Stimulated activated CD8-positive, alpha-beta memory T cell treated with anti-CD3 and anti-CD28 coated beads, Interleukin-7, amount 100 ng/mL, for 24 hours (primary cell): ENCODE data around the gene DENND2D.

Experiments
- DNase-seq: peaks from one replicate; pipeline ENCODE4 v3.0.0-alpha.2; 2020; ENCODE audit warnings: low read depth

DENND2D gene

GRCh38 chr1:111175349-111175748, 25.1 kb downstream of the DENND2D start:
- DNase-seq: no peak

DNA sequence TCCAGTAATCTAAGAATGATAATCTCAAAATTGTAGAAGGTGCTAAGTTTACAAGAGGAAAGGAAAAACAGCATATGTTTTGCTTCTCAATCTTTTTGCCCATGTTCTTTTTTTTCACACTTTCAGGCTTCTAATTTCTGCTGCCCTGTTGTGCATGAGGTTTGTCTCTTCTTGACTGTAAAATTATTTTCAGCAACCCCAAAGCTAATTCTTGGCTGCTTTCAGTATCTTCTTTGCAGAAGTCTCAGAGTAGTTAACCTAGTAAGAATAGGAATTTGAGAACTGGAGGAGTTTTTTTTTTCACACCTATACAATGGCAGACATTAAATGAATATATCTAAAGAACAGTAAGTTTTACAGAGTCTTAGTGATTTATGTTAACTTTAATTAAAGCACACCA, 26.4 kb downstream of the DENND2D start:
- DNase-seq: no peak

GRCh38 chr1:111172463-111172862, 28.0 kb downstream of the DENND2D start:
- no peak for DNase-seq

DNA sequence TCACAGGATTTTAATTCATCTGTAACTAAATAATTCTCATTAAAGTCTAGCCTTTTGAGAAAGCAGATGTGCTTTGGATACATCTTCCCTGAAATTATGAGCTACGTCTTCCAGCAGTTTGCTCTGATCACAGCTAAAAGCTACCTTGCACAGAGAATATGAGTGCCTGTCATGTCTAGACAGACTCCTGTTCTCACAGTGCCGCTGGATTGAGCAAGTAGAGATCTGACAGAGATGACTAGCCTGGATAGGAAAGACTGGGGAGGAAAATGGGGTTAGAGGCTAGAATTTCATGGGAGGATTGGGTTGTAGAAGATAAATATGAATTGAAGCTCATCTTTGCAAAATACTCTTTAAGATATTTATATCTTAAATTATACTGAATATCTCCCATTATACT, 36.3 kb downstream of the DENND2D start:
- no peak for DNase-seq

DNA sequence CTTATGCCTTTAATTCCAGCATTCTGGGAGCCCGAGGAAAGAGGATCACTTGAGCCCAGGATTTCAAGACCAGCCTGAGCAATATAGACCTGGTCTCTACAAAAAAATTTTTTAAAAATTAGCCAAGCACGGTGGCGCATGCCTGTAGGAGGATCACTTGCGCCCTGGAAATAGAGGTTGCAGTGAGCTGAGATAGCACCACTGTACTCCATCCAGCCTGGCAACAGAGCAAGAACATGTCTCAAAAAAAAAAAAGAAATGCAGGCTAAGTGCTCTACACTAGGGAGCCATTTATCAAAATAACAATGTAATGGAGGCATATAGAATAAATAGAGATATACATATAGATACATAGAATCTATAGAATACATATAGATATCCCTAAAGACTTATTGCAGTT, 37.1 kb downstream of the DENND2D start:
- DNase-seq: no peak

- DNase-seq: no peak
These were observed 38.0 kb downstream of the DENND2D start for GRCh38 chr1:111162488-111162880.

DNA sequence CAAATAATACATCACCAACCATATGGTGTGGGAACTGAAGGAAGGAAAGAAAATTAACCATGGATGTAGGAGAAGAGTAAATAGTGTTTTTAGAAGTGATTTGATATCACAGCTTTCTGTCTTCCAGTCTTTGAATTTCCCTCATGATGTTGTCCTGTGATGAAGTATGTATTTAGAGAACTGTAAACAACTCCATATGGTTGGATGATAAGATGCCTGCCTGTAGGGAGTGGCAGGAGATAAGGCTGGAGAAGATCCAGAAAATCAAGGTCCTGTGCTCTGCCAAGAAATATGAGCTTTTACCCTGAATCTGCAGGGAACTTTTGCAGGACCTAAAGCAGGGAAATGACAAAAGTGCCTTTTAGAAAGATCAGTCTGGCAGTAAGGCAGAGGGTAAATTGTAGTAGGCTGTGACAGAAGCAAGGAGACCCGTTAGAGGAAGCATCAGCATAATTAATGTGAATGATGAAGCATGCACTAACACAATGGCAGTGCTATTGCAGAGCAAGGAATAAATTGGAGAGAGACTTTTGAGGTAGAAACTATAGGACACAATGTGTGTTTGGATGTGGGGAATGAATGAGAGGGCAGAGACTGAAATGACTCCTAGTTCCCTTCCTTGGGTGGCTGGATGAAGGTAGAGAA, 38.5 kb downstream of the DENND2D start:
- no peak for DNase-seq

GRCh38 chr1:111157431-111157830, 43.0 kb downstream of the DENND2D start:
- DNase-seq: no peak

GRCh38 chr1:111154021-111154999, 46.1 kb downstream of the DENND2D start:
- no peak for DNase-seq

GRCh38 chr1:111151838-111152237, 48.6 kb downstream of the DENND2D start:
- DNase-seq: no peak

DNA sequence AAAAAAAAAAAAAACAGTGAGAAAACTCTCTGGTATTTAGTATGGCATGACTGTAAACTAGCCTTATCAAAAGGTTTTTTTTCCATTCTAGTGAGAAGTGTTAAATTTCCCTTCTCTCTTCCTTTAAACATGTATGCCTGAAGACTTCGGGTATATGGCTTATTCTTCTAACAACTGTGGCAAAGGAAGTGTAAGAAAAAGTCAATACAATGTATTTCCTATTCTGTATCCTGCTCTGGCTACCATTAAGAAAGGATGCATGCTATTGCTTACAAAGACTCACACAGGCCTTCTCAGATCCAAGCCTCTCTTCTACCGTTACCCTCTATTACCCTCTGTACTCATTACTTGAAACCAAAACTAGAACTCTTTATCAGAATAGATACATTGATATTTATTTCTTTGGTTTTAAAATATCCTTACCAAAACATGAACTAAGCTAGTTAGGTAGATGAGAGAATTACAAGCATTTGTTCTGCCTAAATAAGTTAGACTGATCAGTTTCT, 52.0 kb downstream of the DENND2D start:
- no peak for DNase-seq

GRCh38 chr1:111147948-111148347, 52.5 kb downstream of the DENND2D start:
- no peak for DNase-seq

- DNase-seq: no peak
These were observed 54.3 kb downstream of the DENND2D start for GRCh38 chr1:111145963-111146768.

- no peak for DNase-seq
These were observed 54.9 kb downstream of the DENND2D start for GRCh38 chr1:111145542-111145941.

DNA sequence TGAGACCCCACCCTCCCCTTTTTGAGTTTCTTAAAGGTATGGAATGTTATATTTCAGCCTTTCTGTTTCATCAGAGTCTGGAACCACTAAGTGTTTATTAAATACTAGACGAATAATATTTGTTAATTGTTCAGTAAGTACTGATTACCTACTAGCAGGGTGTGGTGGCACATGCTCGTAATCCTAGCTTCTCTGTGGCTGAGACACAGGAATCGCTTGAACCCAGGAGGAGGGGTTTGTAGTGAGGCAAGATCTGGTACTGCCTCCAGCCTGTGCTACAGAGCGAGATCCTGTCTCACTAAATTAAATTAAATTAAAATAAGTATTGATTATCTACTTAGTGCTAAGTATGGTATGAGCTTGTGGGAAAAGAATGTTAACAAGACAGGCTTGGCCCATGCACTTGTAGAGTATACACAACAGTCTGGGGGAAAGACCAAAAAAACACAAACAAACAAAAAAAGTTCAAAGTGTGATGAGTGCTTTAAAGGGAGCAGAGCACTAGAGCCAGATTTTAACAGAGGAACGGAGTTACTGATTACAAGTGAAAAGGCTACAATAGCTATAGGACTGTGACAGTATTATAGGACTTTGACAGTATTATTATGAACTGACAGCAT, 58.0 kb downstream of the DENND2D start:
- DNase-seq: no peak

- no peak for DNase-seq
These were observed 58.9 kb downstream of the DENND2D start for GRCh38 chr1:111141245-111142220.

GRCh38 chr1:111140680-111140967, 59.8 kb downstream of the DENND2D start:
- no peak for DNase-seq

DNA sequence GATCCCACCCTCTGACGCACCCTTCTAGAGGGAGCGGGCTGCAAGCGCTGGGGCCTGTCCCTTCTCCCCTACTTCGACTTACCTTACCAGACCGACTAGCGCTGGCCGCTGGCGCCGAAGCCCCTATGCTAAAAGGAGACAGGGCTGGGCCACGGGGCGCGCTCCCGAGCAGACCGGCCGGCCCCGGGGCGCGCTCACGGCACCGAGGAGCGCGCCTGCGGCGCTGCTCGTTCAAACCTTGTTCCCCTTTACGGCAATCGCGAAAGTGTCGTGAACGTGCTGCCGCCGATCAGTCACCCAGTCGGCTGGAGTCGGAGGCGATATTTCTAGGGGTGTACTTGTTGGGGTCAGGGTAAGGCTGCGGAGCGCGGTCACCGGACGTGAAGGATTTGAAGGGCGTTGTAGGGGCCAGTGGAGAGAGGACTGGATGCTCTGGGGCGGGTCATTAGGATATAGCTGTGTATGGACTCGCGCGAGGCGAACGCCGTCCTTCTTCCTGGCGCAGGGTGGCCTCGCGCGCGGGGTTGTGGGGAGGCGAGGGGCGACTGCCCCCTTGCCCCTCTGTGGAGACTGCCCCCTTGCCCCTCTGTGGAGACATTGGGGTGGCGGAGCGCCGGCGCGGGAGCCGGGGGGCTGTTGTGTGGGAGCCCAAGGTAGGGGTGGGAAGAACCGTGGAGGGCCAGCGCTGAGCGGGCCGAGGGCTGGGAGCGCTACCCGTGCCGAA, 60.3 kb downstream of the DENND2D start, which contains the start of the genes CEPT1 and DRAM2:
Gene CEPT1, plus strand, starts transcription at position 268 of the 724 bp plus-strand sequence. CDS start 7,492 bp downstream, outside the sequence.
Gene DRAM2, minus strand, starts transcription at position 138 of the 724 bp plus-strand sequence. CDS start 8,539 bp downstream, outside the sequence.
- DNase-seq: peak; percentile 84

GRCh38 chr1:111139324-111139955, 61.0 kb downstream of the DENND2D start:
- DNase-seq: no peak
